ENCODE results near the gene PLEKHH1. TPM values are rescaled to one million over a fixed set of nuclear protein-coding genes. Genes with fewer than 3 reads are reported as not detected.

PLEKHH1 gene
- total and polyA plus RNA-seq, 7 donors, result 1.1 to 4.5 (median 2.5) TPM

DNA sequence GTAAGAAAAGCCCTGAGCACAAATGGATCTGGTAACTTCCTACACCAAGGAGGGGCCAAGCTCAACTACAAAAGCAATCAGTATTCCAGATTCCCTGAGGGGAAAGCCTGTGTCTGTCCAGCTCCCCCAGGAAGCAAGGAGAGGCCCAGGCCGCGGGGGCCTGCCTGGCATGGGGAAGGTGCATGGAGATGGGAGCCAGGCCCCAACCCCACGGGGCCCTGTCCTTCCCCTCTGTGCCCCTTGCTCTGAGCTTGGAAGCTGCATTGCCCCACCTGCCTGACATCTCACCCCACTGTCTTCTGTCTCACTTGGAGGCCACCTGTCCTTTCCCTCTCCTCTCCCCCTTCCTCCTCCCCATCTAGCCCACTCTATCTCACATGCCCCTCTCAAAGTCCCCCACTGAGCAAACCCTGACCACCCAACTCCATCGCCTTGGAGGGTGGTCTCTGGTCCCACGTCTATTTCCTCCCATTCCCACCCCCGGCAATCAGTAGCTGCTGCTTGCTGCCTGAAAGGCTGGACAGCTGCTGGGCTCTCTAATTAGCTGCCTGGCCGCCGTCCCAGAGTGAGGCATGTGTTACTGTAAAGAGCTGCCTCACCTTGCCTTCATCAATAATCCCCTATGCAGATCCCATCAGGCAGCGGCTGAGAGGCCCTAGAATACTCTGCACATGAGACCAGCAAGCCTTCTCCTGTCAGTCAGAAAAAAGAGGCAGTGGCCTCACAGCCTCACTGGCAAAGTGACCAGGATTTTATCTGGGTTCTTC lies 41.2 kb upstream of the PLEKHH1 start:
- H3K36me3 ChIP-seq (ENCODE audit: insufficient read depth in 1 of 2, low read depth in 1 of 2), result no peaks in the 10 kb centered on the region
- 49 to 51% (median 50%) methylated on average over 8 to 9 of the region's 9 CpGs for WGBS, 3 donors
- peaks cover 8% of the 10 kb centered on the region for H3K4me1 ChIP-seq
- ATAC-seq (no peak), DNase-seq (no peak)
- TF ChIP-seq, protein P1, sequence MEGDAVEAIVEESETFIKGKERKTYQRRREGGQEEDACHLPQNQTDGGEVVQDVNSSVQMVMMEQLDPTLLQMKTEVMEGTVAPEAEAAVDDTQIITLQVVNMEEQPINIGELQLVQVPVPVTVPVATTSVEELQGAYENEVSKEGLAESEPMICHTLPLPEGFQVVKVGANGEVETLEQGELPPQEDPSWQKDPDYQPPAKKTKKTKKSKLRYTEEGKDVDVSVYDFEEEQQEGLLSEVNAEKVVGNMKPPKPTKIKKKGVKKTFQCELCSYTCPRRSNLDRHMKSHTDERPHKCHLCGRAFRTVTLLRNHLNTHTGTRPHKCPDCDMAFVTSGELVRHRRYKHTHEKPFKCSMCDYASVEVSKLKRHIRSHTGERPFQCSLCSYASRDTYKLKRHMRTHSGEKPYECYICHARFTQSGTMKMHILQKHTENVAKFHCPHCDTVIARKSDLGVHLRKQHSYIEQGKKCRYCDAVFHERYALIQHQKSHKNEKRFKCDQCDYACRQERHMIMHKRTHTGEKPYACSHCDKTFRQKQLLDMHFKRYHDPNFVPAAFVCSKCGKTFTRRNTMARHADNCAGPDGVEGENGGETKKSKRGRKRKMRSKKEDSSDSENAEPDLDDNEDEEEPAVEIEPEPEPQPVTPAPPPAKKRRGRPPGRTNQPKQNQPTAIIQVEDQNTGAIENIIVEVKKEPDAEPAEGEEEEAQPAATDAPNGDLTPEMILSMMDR (IDR thresholded peaks at IDR 0.05), result no peak
- H3K9me3 ChIP-seq, result peaks cover 6% of the 10 kb centered on the region
- no peak overlapping the region for H3K4me3 ChIP-seq
- H3K27me3 ChIP-seq (ENCODE audit: insufficient read depth in 3 of 3, low read length in 2 of 3), result no peaks in the 10 kb centered on the region
- intact Hi-C loops (cut with DNase I), result no loop called here
- no peak overlapping the region for H3K27ac ChIP-seq

DNA sequence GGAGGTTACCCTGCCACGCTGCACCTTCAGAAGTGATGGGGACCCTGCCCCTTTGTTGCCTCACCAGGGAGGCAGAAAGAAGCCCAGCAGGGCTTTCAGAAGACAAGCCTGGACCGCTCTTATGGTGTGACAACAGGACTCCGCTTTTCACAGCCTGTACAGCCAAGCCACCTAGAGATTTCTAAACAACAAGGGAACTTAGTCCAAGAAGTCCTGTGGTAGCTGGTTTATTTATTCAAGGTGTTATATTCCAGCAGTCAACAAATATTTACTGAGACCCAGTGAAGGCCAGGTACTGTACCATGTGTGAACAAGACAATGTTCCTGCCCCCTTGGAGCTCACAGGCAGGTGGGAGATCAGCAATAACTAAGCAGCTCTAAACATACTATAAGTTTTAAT lies 40.6 kb upstream of the PLEKHH1 start:
- Histone ChIP-seq H3K36me3 (ENCODE audit: insufficient read depth in 1 of 2, low read depth in 1 of 2) (no peaks in the 10 kb centered on the region), H3K9me3 (peaks cover 6% of the 10 kb centered on the region), H3K4me3 (no peak overlapping the region), H3K27ac (no peak overlapping the region), H3K27me3 (ENCODE audit: insufficient read depth in 3 of 3, low read length in 2 of 3) (no peaks in the 10 kb centered on the region), H3K4me1 (peaks cover 3% of the 10 kb centered on the region)
- ATAC-seq, result no peak
- intact Hi-C loops (cut with DNase I), result no loop called here
- WGBS, 3 donors, result 93 to 98% (median 93%) methylated on average over 3 of the region's 3 CpGs
- TF ChIP-seq, protein P1 (IDR thresholded peaks at IDR 0.05), result no peak
- no peak for DNase-seq

DNA sequence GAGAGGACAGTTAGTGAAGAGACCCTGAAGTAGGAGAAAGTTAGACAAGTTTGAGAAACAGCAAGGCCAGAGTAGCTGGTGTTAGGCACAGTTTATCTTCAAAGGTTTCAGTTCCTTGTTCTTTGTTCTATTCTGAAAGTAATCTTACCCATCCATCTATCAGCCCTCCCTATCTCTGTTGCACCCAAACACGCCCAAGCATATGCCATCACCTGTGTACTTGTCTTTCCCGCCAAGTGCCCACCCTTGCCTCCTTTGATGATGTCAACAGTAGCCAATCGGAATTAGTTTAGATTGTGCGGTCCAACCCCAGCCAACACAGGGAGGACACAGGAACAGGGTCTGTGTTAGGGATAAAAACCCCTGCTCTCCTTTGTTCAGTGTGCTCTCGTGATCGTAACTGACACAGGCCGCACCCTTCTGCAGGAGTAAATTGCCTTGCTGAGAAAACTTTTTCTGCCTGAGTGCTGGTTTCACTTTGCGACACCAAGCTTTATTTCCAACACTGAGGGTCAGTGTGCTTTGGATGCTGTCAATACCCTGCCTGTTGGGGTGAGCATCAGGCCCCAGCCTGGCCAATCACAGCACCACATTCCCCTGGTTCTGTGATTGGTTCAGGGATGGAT lies 39.9 kb upstream of the PLEKHH1 start:
- Histone ChIP-seq H3K9me3 (peaks cover 6% of the 10 kb centered on the region), H3K4me3 (no peak overlapping the region), H3K36me3 (ENCODE audit: insufficient read depth in 1 of 2, low read depth in 1 of 2) (no peaks in the 10 kb centered on the region), H3K27me3 (ENCODE audit: insufficient read depth in 3 of 3, low read length in 2 of 3) (no peaks in the 10 kb centered on the region), H3K27ac (no peak overlapping the region), H3K4me1 (peaks cover under 1% of the 10 kb centered on the region)
- DNase-seq (no peak), ATAC-seq (no peak)
- TF ChIP-seq, protein P1 (IDR thresholded peaks at IDR 0.05), result no peak
- 95 to 100% (median 97%) methylated on average over 8 of the region's 8 CpGs for WGBS, 3 donors
- intact Hi-C loops (cut with DNase I), result no loop called here

DNA sequence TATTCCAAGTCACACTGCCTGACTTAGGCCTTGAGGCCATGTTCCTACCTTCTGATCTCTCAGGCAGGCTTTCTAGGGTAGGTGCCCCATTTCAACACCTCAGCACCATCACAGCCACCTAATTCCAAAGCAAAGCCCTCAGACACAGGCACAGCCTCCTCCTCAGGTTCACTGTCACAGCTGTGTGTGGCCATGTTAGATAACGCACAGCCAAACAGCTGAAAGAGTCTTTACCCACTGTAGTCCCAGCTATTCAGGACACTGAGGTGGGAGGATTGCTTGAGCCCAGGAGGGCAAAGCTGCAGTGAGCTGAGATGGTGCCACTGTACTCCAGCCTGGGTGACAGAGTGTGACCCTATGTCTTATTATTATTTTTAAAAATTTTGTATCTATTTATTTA lies 37.3 kb upstream of the PLEKHH1 start:
- no peaks in the 10 kb centered on the region for H3K36me3 ChIP-seq (ENCODE audit: insufficient read depth in 1 of 2, low read depth in 1 of 2)
- WGBS, 3 donors, result 88 to 92% (median 91%) methylated on average over 1 of the region's 1 CpG
- TF ChIP-seq, protein P1 (IDR thresholded peaks at IDR 0.05), result no peak
- DNase-seq, result no peak
- H3K4me1 ChIP-seq, result no peaks in the 10 kb centered on the region
- no peaks in the 10 kb centered on the region for H3K27me3 ChIP-seq (ENCODE audit: insufficient read depth in 3 of 3, low read length in 2 of 3)
- no peak for ATAC-seq
- H3K4me3 ChIP-seq, result no peak overlapping the region
- H3K9me3 ChIP-seq, result peaks cover 6% of the 10 kb centered on the region
- intact Hi-C loops (cut with DNase I), result no loop called here
- no peak overlapping the region for H3K27ac ChIP-seq
